ENCODE data around the gene PCK1.

The PCK1 gene

DNA sequence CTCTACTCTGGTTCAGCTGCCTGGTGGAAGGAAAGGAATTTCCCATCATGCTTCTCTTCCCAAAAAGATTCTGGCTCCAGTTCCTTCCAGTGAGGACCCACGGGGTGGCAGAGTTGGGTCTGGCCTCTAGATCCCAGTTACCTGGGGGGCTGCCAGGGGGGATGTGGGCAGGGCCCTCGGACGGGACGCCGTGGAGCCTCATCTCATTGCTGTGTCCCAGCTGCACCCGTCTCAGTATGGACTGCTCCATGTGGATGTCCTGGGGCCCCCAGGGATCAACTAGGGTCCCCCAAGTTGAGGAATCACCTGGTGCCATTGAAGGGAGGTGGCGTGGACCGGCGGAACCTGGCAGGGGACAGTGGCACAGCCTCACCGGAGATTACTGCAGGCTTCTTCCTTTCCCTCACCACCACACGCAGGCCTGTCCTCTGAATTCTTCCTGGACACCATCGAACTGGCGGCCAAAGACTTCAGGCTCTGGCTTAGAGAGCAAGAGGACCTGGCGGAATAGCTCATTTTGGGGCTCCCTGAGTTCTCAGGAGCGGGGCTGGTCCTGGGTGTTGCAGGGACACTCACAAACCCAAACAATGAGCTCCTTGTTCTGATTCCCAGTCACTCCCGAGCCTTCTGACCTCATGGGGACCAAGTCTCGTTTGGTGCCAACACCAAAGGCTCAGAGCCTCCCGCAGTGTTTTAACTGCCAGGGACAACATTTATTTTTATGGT is 50.8 kb downstream of the PCK1 start:
- Histone ChIP-seq H3K4me1 (ENCODE audit: control insufficient read depth, insufficient read depth, low read length, poor library complexity, severe bottlenecking) (no peaks in the 10 kb centered on the region), H3K9me3 (ENCODE audit: control insufficient read depth, low read length) (no peaks in the 10 kb centered on the region), H3K36me3 (ENCODE audit: control insufficient read depth, insufficient read depth, low read length) (no peaks in the 10 kb centered on the region), H3K27ac (ENCODE audit: low read depth, low read length, severe bottlenecking) (no peak overlapping the region), H3K4me3 (ENCODE audit: extremely low read depth, insufficient read depth, low read length, poor library complexity, severe bottlenecking) (no peak overlapping the region)
- WGBS, 2 experiments (ENCODE audit: insufficient coverage in 2 of 2): 89 to 96% methylated on average over 12 to 13 of the region's 18 CpGs

- H3K4me3 ChIP-seq (ENCODE audit: extremely low read depth, insufficient read depth, low read length, poor library complexity, severe bottlenecking): no peak overlapping the region
- H3K4me1 ChIP-seq (ENCODE audit: control insufficient read depth, insufficient read depth, low read length, poor library complexity, severe bottlenecking): no peaks in the 10 kb centered on the region
- WGBS, 2 experiments (ENCODE audit: insufficient coverage in 2 of 2): 89 to 96% methylated on average over 3 to 4 of the region's 7 CpGs
- no peaks in the 10 kb centered on the region for H3K36me3 ChIP-seq (ENCODE audit: control insufficient read depth, insufficient read depth, low read length)
- no peak overlapping the region for H3K27ac ChIP-seq (ENCODE audit: low read depth, low read length, severe bottlenecking)
- H3K9me3 ChIP-seq (ENCODE audit: control insufficient read depth, low read length): no peaks in the 10 kb centered on the region
Observed at GRCh38 chr20:57612436-57612835, 51.5 kb downstream of the PCK1 start.

DNA sequence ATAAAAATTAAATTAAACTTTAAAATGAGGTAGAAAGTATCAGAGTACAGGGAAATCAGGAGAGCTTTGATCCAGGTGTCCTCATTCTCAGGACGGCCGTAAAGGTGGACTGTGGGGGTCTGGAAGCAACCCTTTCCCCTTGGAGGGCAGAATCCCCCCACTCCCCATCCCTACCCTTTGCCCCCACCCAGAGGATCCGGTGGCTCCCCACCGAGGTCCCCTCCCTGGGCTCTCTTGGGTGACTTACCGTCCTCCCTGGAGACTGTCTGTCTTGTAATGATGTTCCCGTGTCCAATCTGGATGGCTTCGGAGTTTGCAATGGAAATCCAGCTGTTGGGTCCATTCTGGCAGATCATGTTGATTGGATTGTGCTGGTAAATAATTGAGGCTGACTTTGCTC is 52.0 kb downstream of the PCK1 start:
- Histone ChIP-seq H3K9me3 (ENCODE audit: control insufficient read depth, low read length) (no peaks in the 10 kb centered on the region), H3K4me1 (ENCODE audit: control insufficient read depth, insufficient read depth, low read length, poor library complexity, severe bottlenecking) (no peaks in the 10 kb centered on the region), H3K4me3 (ENCODE audit: extremely low read depth, insufficient read depth, low read length, poor library complexity, severe bottlenecking) (no peak overlapping the region), H3K27ac (ENCODE audit: low read depth, low read length, severe bottlenecking) (no peak overlapping the region), H3K36me3 (ENCODE audit: control insufficient read depth, insufficient read depth, low read length) (no peaks in the 10 kb centered on the region)
- WGBS, 2 experiments (ENCODE audit: insufficient coverage in 2 of 2): 83% methylated on average over 4 of the region's 7 CpGs; no CpG with 5 or more reads in 1 of the 2 experiments

- H3K4me1 ChIP-seq (ENCODE audit: control insufficient read depth, insufficient read depth, low read length, poor library complexity, severe bottlenecking): no peaks in the 10 kb centered on the region
- H3K9me3 ChIP-seq (ENCODE audit: control insufficient read depth, low read length): no peaks in the 10 kb centered on the region
- WGBS, 2 experiments (ENCODE audit: insufficient coverage in 2 of 2): 88 to 92% methylated on average over 6 to 9 of the region's 12 CpGs
- H3K36me3 ChIP-seq (ENCODE audit: control insufficient read depth, insufficient read depth, low read length): no peaks in the 10 kb centered on the region
- H3K27ac ChIP-seq (ENCODE audit: low read depth, low read length, severe bottlenecking): no peak overlapping the region
- H3K4me3 ChIP-seq (ENCODE audit: extremely low read depth, insufficient read depth, low read length, poor library complexity, severe bottlenecking): no peak overlapping the region
Observed at GRCh38 chr20:57613481-57613921, 52.6 kb downstream of the PCK1 start.

DNA sequence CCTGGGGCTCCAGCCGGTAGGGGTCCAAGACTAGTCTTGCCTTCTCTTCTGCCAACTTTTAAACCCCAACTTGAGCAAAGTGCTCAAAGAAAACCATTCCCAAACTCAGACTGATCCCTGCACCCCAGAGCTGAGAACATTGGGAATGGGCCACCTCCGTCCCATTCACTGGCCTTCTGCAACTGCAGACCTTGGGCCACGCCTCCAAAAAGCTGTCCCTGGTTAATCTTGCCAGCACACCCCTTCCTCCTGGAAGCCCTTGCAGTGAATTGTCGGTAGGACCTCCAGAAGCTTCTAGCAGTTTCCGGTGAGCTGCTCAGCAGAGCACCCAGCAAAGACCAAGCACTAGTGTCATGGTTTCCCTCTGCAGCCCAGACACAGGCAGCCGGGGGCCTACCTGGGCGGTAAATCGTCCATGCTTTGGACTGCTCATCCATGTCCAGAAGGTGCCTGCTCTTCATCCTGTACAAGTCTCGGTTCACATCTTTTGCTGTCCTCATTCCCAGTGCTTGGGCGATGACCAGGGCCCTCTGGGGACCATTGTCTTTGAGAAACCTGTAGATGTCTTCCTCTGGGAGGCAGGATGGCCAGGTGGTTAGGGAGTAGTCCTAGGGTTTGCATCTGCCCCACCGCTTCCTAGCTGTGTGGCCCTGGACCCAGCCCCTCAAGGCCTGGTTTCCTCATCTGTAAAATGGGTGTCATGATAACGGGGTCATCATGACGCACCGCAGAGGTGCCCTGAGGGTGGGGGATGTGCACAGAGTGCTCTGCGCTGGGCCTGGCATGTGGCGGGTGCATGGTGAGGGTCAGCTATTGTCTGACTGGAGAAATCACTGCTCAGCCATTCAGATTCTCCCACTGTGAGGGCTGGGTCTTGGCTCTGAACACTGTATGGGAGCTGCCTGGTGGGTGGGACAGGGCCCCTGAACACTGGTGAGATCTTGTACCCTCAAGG is 53.9 kb downstream of the PCK1 start:
- 90 to 97% methylated on average over 9 to 14 of the region's 16 CpGs for WGBS, 2 experiments (ENCODE audit: insufficient coverage in 2 of 2)
- no peak overlapping the region for H3K4me3 ChIP-seq (ENCODE audit: extremely low read depth, insufficient read depth, low read length, poor library complexity, severe bottlenecking)
- H3K36me3 ChIP-seq (ENCODE audit: control insufficient read depth, insufficient read depth, low read length): no peaks in the 10 kb centered on the region
- no peaks in the 10 kb centered on the region for H3K9me3 ChIP-seq (ENCODE audit: control insufficient read depth, low read length)
- no peaks in the 10 kb centered on the region for H3K4me1 ChIP-seq (ENCODE audit: control insufficient read depth, insufficient read depth, low read length, poor library complexity, severe bottlenecking)
- no peak overlapping the region for H3K27ac ChIP-seq (ENCODE audit: low read depth, low read length, severe bottlenecking)

DNA sequence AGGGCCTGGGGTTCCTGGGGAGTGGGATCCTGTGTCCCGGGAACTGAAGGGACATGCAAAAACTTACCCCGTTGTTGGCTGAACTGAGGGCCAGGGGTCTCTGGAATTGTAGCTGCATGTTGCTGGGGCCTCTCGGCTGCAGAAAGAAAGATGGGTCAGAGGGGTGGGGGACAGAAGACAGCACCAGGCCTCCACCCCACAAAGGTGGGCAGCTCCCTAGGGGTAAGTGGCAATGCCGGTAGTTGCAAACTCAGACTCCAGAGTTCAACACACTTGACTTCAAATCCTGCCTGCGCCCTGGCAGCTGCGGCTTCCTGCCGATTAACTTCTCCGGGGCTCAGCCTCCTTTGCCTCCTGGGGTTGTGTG is 54.5 kb downstream of the PCK1 start:
- 82 to 98% methylated on average over 6 to 7 of the region's 8 CpGs for WGBS, 2 experiments (ENCODE audit: insufficient coverage in 2 of 2)
- H3K4me3 ChIP-seq (ENCODE audit: extremely low read depth, insufficient read depth, low read length, poor library complexity, severe bottlenecking): no peak overlapping the region
- H3K9me3 ChIP-seq (ENCODE audit: control insufficient read depth, low read length): no peaks in the 10 kb centered on the region
- no peaks in the 10 kb centered on the region for H3K4me1 ChIP-seq (ENCODE audit: control insufficient read depth, insufficient read depth, low read length, poor library complexity, severe bottlenecking)
- no peak overlapping the region for H3K27ac ChIP-seq (ENCODE audit: low read depth, low read length, severe bottlenecking)
- no peaks in the 10 kb centered on the region for H3K36me3 ChIP-seq (ENCODE audit: control insufficient read depth, insufficient read depth, low read length)

- no peak overlapping the region for H3K27ac ChIP-seq (ENCODE audit: low read depth, low read length, severe bottlenecking)
- 88 to 92% methylated on average over 17 to 19 of the region's 20 CpGs for WGBS, 2 experiments (ENCODE audit: insufficient coverage in 2 of 2)
- H3K4me3 ChIP-seq (ENCODE audit: extremely low read depth, insufficient read depth, low read length, poor library complexity, severe bottlenecking): no peak overlapping the region
- H3K36me3 ChIP-seq (ENCODE audit: control insufficient read depth, insufficient read depth, low read length): no peaks in the 10 kb centered on the region
- no peaks in the 10 kb centered on the region for H3K9me3 ChIP-seq (ENCODE audit: control insufficient read depth, low read length)
- H3K4me1 ChIP-seq (ENCODE audit: control insufficient read depth, insufficient read depth, low read length, poor library complexity, severe bottlenecking): no peaks in the 10 kb centered on the region
Observed at GRCh38 chr20:57616143-57616951, 55.4 kb downstream of the PCK1 start.

DNA sequence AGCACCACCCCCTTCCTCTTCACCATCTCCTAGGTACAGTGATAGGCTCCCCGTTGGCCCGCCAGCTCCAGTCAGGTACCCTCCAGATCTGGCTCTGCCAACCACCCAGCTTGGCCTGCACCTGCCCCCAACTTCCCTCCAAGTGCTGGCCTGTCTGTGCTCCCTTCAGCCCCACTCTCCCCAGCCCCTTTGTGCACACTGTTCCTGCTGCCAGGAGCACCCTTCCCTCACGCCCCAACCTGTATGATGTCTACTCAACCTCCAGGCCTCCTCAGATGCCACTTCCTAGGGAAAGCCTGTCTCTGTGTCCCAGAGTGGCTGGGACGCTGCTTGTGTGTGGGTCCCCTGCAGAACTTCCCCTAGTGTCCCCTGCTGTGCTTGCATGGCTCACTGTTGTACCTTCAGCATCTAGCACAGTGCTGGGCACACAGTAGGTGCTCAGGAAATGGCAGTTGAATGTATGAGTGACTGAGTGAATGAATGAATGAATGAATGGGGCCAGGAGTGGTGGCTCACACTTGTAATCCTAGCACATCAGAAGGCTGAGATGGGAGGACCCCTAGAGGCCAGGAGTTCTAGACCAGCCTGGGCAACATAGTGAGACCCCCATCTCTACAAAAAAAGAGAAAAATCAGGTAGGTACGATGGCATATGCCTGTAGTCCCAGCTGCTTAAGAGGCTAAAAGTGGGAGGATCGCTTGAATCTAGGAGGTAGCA is 56.3 kb downstream of the PCK1 start:
- Histone ChIP-seq H3K4me1 (ENCODE audit: control insufficient read depth, insufficient read depth, low read length, poor library complexity, severe bottlenecking) (peaks cover 7% of the 10 kb centered on the region), H3K9me3 (ENCODE audit: control insufficient read depth, low read length) (no peaks in the 10 kb centered on the region), H3K27ac (ENCODE audit: low read depth, low read length, severe bottlenecking) (no peak overlapping the region), H3K36me3 (ENCODE audit: control insufficient read depth, insufficient read depth, low read length) (no peaks in the 10 kb centered on the region), H3K4me3 (ENCODE audit: extremely low read depth, insufficient read depth, low read length, poor library complexity, severe bottlenecking) (no peak overlapping the region)
- WGBS, 2 experiments (ENCODE audit: insufficient coverage in 2 of 2): 90 to 94% methylated on average over 5 to 6 of the region's 6 CpGs

Data from mesodermal cell (in vitro differentiated cells).